Keratinocyte (primary cell): ENCODE data around the gene NLRP7. TPM values are rescaled to one million over a fixed set of nuclear protein-coding genes. Genes with fewer than 3 reads are reported as not detected.

Source experiments
- DNase-seq: peaks from one replicate; pipeline ENCODE4 v3.0.0-alpha.2; 2011; ENCODE audit warnings: low read depth, missing footprints, low spot score
- FAIRE-seq: peaks from 2 replicates; lab custom pipeline; 2011; peaks lifted over from hg19 to GRCh38; lab: Jason Lieb, UNC
- H2AFZ ChIP-seq: 2 replicates; pipeline ENCODE4 v1.6.0; 2012; ENCODE audit warnings: low read length, control low read depth, inconsistent platforms; ENCODE audit not compliant: control insufficient read depth
- H3K27ac ChIP-seq: 2 replicates; pipeline ENCODE4 v1.5.1; 2011; ENCODE audit warnings: low read length; ENCODE audit not compliant: control insufficient read depth, insufficient read depth
- H3K27me3 ChIP-seq: 3 replicates; pipeline ENCODE4 v1.6.0; 2011; ENCODE audit warnings: low read length; ENCODE audit not compliant: control insufficient read depth, insufficient read depth; ENCODE audit errors: extremely low read depth
- H3K36me3 ChIP-seq, 2 experiments: 2 replicates in 1 of 2; 3 replicates in 1 of 2; pipeline ENCODE4 v1.5.1; 2011; ENCODE audit warnings: low read length in 2 of 2, mild to moderate bottlenecking in 1 of 2; ENCODE audit not compliant: control insufficient read depth in 2 of 2, insufficient read depth in 2 of 2; ENCODE audit errors: extremely low read depth in 1 of 2
- H3K4me1 ChIP-seq: 3 replicates; pipeline ENCODE4 v1.5.1; 2011; ENCODE audit warnings: low read length; ENCODE audit not compliant: control insufficient read depth, insufficient read depth; ENCODE audit errors: extremely low read depth
- H3K4me2 ChIP-seq: 3 replicates; pipeline ENCODE4 v1.6.0; 2011; ENCODE audit warnings: low read depth, low read length; ENCODE audit not compliant: control insufficient read depth, insufficient read depth; ENCODE audit errors: extremely low read depth
- H3K4me3 ChIP-seq, 3 experiments: fragments of 200-600 bp in 1 of 3; sonication (generic) in 1 of 3; 2 replicates in 2 of 3; 3 replicates in 1 of 3; pipeline ENCODE4 v1.5.1; 2011 to 2016; ENCODE audit warnings: low read length in 3 of 3, mild to moderate bottlenecking in 3 of 3, control low read depth in 2 of 3, inconsistent platforms in 1 of 3, low read depth in 1 of 3, mixed read lengths in 1 of 3, mixed run types in 1 of 3, moderate library complexity in 1 of 3; ENCODE audit not compliant: control insufficient read depth in 2 of 3, insufficient read depth in 2 of 3; ENCODE audit errors: extremely low read depth in 1 of 3
- H3K79me2 ChIP-seq: 2 replicates; pipeline ENCODE4 v1.6.0; 2012; ENCODE audit warnings: low read length; ENCODE audit not compliant: control insufficient read depth, insufficient read depth
- H3K9ac ChIP-seq: 3 replicates; pipeline ENCODE4 v1.6.0; 2011; ENCODE audit warnings: low read length; ENCODE audit not compliant: control insufficient read depth, insufficient read depth; ENCODE audit errors: extremely low read depth
- H3K9me1 ChIP-seq: 3 replicates; pipeline ENCODE4 v1.6.0; 2011; ENCODE audit warnings: low read length; ENCODE audit not compliant: control insufficient read depth, insufficient read depth; ENCODE audit errors: extremely low read depth
- H3K9me3 ChIP-seq: 2 replicates; pipeline ENCODE4 v1.5.1; 2012; ENCODE audit warnings: low read depth, low read length; ENCODE audit not compliant: control insufficient read depth
- H4K20me1 ChIP-seq: 3 replicates; pipeline ENCODE4 v1.6.0; 2011; ENCODE audit warnings: low read length; ENCODE audit not compliant: control insufficient read depth, insufficient read depth; ENCODE audit errors: extremely low read depth
- CTCF ChIP-seq, 3 experiments: IDR thresholded peaks in 1 of 3; conservative IDR thresholded peaks in 1 of 3; optimal IDR thresholded peaks in 1 of 3; 2 replicates in 2 of 3; 3 replicates in 1 of 3; pipeline versions ENCODE3 to v1.5.1; 2011; ENCODE audit warnings: low read length in 3 of 3, mild to moderate bottlenecking in 3 of 3, moderate library complexity in 2 of 3, control low read depth in 1 of 3, inconsistent platforms in 1 of 3; ENCODE audit not compliant: insufficient read depth in 2 of 3; ENCODE audit errors: extremely low read depth in 1 of 3
- EZH2 ChIP-seq: IDR thresholded peaks from one replicate; pipeline ENCODE4 v1.6.1; 2012; ENCODE audit warnings: inconsistent platforms, mild to moderate bottlenecking, low read length, moderate library complexity
- dilution Hi-C: fragments of 300-500 bp; cut with MboI; formaldehyde crosslinking; loops from one replicate; pipeline ENCODE4 v1.7.0; 2020; ENCODE audit warnings: low sequenced_read_pairs; ENCODE audit not compliant: extremely low pct_ligation_motif_present
- polyA plus RNA-seq, 5 experiments: library from polyadenylated mRNA; depleted of rRNA in 3 of 5; stranded (reverse) in 3 of 5; stranded (forward) in 1 of 5; unstranded in 1 of 5; fragments of >200 nt; gene quantifications; 1 replicate in 1 of 5; 2 replicates in 3 of 5; 3 replicates in 1 of 5; pipeline versions ENCODE4 v1.2.1 to v1.2.3, GENCODE V29; 2011 to 2012; ENCODE audit warnings: missing spikeins in 2 of 5, low read depth in 1 of 5, low replicate concordance in 1 of 5

Gene NLRP7
- polyA plus RNA-seq, 1 donor (not counting 4 experiments of a cell fraction or from before 2014, with no cell fraction given): not detected

GRCh38 chr19:54881884-54882283 lies 65.4 kb downstream of the NLRP7 start:
- no peak overlapping the region for H2AFZ ChIP-seq

DNA sequence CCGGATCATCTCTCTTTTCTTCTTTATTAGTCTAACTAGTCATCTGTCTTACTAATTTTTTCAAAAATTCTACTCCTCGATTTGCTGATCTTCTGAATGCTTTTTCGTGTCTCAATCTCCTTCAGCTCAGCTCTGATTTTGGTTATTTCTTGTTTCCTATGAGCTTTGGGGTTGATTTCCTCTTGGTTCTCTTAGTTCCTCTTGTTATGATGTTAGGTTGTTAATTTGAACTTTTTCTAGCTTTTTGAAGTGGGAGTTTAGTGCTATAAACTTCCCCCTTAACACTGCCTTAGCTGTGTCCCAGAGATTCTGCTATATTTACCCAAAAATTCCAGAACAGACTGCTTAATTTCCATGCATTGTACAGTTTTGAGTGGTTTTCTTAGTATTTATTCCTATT lies 69.9 kb downstream of the NLRP7 start:
- Histone ChIP-seq H3K4me2 (no peak overlapping the region), H3K9ac (no peak overlapping the region), H3K9me3 (no peaks in the 10 kb centered on the region), H3K9me1 (no peaks in the 10 kb centered on the region), H4K20me1 (no peaks in the 10 kb centered on the region), H3K27ac (no peak overlapping the region), H3K36me3 (no peaks in the 10 kb centered on the region), H2AFZ (no peak overlapping the region), H3K4me1 (no peaks in the 10 kb centered on the region), H3K27me3 (no peaks in the 10 kb centered on the region), H3K79me2 (no peaks in the 10 kb centered on the region), H3K4me3 (no peak overlapping the region)
- FAIRE-seq (no peak), DNase-seq (no peak)
- dilution Hi-C loops: no loop called here
- TF ChIP-seq CTCF (optimal IDR thresholded peaks at IDR 0.05 in 1 of 3, IDR thresholded peaks at IDR 0.05 in 1 of 3, conservative IDR thresholded peaks at IDR 0.05 in 1 of 3; ENCODE audit: extremely low read depth in 1 of 3, insufficient read depth in 2 of 3, low read length in 3 of 3) (no peak), EZH2 (no peak)

More at GRCh38 chr19:54881884-54882283, 65.4 kb downstream of the NLRP7 start:
- no peak for FAIRE-seq
- H3K9me3 ChIP-seq: no peaks in the 10 kb centered on the region
- no peak overlapping the region for H3K9ac ChIP-seq
- H3K9me1 ChIP-seq: no peaks in the 10 kb centered on the region
- H3K27me3 ChIP-seq: no peaks in the 10 kb centered on the region
- DNase-seq: no peak
- H3K4me1 ChIP-seq: no peaks in the 10 kb centered on the region
- dilution Hi-C loops: no loop called here
- H4K20me1 ChIP-seq: no peaks in the 10 kb centered on the region
- TF ChIP-seq EZH2: no peak
- TF ChIP-seq CTCF (optimal IDR thresholded peaks at IDR 0.05 in 1 of 3, IDR thresholded peaks at IDR 0.05 in 1 of 3, conservative IDR thresholded peaks at IDR 0.05 in 1 of 3; ENCODE audit: extremely low read depth in 1 of 3, insufficient read depth in 2 of 3, low read length in 3 of 3): no peak
- H3K27ac ChIP-seq: no peak overlapping the region
- no peak overlapping the region for H3K4me2 ChIP-seq
- no peaks in the 10 kb centered on the region for H3K79me2 ChIP-seq
- H3K4me3 ChIP-seq: no peak overlapping the region
- no peaks in the 10 kb centered on the region for H3K36me3 ChIP-seq
